Liver (tissue), 3 donors: Measurements from ENCODE around the gene HIP1R.

Source experiments
- EGR1 ChIP-seq, 2 donors: IDR thresholded peaks; 2 replicates each; pipeline ENCODE4 v1.6.1; 2016 to 2018; ENCODE audit warnings: antibody characterized with exemption in 2 of 2, low read depth in 2 of 2
- TAF1 ChIP-seq: conservative IDR thresholded peaks from 2 replicates; pipeline ENCODE4 v1.6.1; 2016; ENCODE audit warnings: antibody characterized with exemption, mild to moderate bottlenecking
- TF ChIP-seq, protein P1 (sequence below): fragments of 150-350 bp; IDR thresholded peaks from 2 replicates; pipeline ENCODE4 v1.5.1; 2017; ENCODE audit warnings: improper control_type of control experiment, low read depth, low read length; ENCODE audit not compliant: missing input control
- donor health status: healthy.
- donor health status: healthy.

DNA sequence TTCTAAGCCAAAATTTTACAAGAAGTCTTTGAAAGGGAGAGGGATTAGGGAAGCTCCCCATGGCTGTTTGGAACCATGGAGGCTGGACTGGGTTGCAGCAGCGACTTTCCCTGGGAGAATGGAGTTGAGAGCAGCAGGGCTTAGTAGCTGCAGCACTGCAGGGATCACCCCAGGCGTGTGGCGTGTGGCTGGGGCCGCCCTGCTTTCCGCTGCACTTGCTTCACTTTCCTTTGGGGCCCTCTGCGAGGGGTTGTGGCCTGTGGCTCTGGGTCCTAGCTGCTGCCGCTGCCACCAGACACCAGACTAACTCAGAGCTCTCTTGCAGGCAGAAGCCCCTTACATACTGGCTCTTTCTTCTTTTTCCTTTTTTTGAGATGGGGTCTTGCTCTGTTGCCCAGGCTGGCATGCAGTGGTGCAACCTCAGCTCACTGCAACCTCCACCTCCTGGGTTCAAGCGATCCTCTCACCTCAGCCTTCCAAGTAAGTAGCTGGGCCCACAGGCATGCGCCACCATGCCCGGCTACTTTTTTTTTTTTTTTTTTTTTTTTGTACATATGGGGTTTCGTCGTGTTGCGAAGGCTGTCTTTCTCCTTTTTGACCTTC, 35.5 kb upstream of the HIP1R start:
- TF ChIP-seq EGR1 (IDR thresholded peaks at IDR 0.05; ENCODE audit: low read depth in 2 of 2) (no peak), TAF1 (no peak)
- TF ChIP-seq, protein P1, sequence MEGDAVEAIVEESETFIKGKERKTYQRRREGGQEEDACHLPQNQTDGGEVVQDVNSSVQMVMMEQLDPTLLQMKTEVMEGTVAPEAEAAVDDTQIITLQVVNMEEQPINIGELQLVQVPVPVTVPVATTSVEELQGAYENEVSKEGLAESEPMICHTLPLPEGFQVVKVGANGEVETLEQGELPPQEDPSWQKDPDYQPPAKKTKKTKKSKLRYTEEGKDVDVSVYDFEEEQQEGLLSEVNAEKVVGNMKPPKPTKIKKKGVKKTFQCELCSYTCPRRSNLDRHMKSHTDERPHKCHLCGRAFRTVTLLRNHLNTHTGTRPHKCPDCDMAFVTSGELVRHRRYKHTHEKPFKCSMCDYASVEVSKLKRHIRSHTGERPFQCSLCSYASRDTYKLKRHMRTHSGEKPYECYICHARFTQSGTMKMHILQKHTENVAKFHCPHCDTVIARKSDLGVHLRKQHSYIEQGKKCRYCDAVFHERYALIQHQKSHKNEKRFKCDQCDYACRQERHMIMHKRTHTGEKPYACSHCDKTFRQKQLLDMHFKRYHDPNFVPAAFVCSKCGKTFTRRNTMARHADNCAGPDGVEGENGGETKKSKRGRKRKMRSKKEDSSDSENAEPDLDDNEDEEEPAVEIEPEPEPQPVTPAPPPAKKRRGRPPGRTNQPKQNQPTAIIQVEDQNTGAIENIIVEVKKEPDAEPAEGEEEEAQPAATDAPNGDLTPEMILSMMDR: no peak
